Measurements from ENCODE around the gene RAB31. TPM values are rescaled to one million over a fixed set of nuclear protein-coding genes. Genes with fewer than 3 reads are reported as not detected.

Gene RAB31
- total RNA-seq, 4 donors from 2014 or later = 22.9 to 98.1 (median 34.3) TPM

DNA sequence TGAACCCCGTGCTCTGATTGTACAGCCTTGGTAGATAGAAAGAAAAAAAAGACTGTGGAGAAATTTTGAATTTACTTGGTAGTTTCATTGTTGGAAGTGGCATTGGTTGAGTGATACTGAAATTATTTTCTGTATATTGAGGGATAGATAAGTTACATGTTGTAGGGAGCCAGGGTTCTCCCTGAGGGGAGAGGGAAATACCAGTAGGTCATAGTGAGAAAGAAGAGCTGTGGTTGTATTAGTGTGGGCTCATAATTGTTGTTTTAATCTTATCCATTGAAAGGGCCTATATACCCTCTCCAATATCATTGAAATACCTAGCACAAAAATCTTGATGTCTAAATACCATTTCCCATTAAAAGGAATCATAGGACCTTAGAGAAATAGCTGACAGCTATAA, 16.9 kb upstream of the RAB31 start:
- TF ChIP-seq, protein P1, sequence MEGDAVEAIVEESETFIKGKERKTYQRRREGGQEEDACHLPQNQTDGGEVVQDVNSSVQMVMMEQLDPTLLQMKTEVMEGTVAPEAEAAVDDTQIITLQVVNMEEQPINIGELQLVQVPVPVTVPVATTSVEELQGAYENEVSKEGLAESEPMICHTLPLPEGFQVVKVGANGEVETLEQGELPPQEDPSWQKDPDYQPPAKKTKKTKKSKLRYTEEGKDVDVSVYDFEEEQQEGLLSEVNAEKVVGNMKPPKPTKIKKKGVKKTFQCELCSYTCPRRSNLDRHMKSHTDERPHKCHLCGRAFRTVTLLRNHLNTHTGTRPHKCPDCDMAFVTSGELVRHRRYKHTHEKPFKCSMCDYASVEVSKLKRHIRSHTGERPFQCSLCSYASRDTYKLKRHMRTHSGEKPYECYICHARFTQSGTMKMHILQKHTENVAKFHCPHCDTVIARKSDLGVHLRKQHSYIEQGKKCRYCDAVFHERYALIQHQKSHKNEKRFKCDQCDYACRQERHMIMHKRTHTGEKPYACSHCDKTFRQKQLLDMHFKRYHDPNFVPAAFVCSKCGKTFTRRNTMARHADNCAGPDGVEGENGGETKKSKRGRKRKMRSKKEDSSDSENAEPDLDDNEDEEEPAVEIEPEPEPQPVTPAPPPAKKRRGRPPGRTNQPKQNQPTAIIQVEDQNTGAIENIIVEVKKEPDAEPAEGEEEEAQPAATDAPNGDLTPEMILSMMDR (IDR thresholded peaks at IDR 0.05) = no peak
- TF ChIP-seq POLR2A (IDR thresholded peaks at IDR 0.05) = no peak
- H3K27ac ChIP-seq = no peak overlapping the region
- H3K9me3 ChIP-seq = no peaks in the 10 kb centered on the region
- H3K36me3 ChIP-seq = no peaks in the 10 kb centered on the region
- no peaks in the 10 kb centered on the region for H3K27me3 ChIP-seq
- no peaks in the 10 kb centered on the region for H3K4me1 ChIP-seq
- H3K4me3 ChIP-seq = no peak overlapping the region
- intact Hi-C loops (cut with DNase I; ENCODE audit: low total_unique reads) = no loop called here
- no peak for DNase-seq

DNA sequence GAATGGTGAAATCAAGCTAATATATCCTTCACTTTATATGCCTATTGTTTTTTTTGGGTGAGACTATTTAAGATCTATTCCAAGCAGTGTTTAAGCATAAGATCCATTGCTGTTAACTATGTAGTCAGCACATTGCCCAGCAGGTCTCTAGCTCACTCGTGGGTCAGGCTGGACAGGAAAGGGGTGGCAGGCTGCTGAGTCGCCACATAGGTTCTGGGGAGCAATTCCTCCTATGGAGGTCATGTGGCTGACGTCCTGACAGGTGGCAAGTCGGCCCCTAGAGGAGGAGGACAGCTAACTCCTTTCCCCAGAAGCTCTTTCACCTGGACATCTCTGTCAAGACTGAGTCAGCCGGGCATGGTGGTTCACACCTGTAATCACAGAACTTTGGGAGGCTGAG, 13.9 kb upstream of the RAB31 start:
- Histone ChIP-seq H3K4me1 (no peaks in the 10 kb centered on the region), H3K36me3 (no peaks in the 10 kb centered on the region), H3K27me3 (no peaks in the 10 kb centered on the region), H3K9me3 (no peaks in the 10 kb centered on the region), H3K4me3 (no peak overlapping the region), H3K27ac (no peak overlapping the region)
- TF ChIP-seq, protein P1 (IDR thresholded peaks at IDR 0.05) = no peak
- no peak for TF ChIP-seq POLR2A (IDR thresholded peaks at IDR 0.05)
- intact Hi-C loops (cut with DNase I; ENCODE audit: low total_unique reads) = no loop called here
- no peak for DNase-seq

DNA sequence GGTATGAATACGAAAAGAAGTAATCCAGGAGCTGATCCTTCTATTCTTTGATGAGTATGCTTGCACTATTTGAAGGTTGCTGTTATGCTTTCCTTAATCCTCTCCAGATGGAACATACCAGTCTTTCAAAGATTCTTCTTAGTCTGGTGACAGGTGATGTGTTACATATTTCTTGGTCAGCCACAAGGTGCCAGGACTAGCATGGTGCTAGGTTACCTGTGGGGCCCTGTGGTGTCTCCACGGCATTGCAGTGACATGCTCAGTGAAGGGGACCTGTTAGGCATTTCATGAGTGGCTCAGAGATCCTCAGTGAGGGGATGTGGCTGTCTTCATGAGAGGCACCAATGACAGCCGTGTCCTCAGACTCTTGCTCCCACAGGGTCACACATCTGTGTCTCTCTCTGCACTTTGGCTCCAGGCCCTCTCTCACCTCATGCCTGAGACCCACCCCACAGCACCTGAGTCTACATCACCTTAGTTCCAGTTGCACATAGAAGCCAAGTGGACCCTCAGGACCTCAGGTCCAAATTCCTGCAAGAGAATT, 13.1 kb upstream of the RAB31 start:
- TF ChIP-seq, protein P1 (IDR thresholded peaks at IDR 0.05) = no peak
- no peak for TF ChIP-seq POLR2A (IDR thresholded peaks at IDR 0.05)
- Histone ChIP-seq H3K4me1 (no peaks in the 10 kb centered on the region), H3K9me3 (no peaks in the 10 kb centered on the region), H3K4me3 (no peak overlapping the region), H3K27me3 (no peaks in the 10 kb centered on the region), H3K27ac (no peak overlapping the region), H3K36me3 (no peaks in the 10 kb centered on the region)
- DNase-seq = no peak
- intact Hi-C loops (cut with DNase I; ENCODE audit: low total_unique reads) = no loop called here

DNA sequence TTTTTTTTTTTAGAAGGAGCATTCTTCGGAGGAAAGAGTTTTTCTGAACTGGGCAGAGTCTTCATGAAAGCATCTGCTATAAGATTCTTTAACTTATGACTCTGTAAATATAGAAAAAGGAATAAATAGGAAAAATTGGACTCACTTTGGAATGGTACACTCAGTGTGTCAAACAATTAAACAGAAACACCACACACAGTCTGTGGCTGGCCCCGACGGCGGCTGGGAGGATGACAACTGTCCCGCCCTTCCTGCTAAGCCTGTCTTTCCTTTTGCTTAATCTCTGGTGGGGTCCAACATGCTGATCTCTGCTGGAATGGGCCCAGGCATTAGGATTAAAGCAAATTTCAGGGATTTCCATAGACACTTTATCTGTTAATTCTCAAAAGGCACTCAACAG, 12.5 kb upstream of the RAB31 start:
- Histone ChIP-seq H3K4me3 (no peak overlapping the region), H3K36me3 (no peaks in the 10 kb centered on the region), H3K27me3 (no peaks in the 10 kb centered on the region), H3K9me3 (no peaks in the 10 kb centered on the region), H3K4me1 (no peaks in the 10 kb centered on the region), H3K27ac (no peak overlapping the region)
- no peak for DNase-seq
- intact Hi-C loops (cut with DNase I; ENCODE audit: low total_unique reads) = no loop called here
- no peak for TF ChIP-seq POLR2A (IDR thresholded peaks at IDR 0.05)
- TF ChIP-seq, protein P1 (IDR thresholded peaks at IDR 0.05) = no peak

DNA sequence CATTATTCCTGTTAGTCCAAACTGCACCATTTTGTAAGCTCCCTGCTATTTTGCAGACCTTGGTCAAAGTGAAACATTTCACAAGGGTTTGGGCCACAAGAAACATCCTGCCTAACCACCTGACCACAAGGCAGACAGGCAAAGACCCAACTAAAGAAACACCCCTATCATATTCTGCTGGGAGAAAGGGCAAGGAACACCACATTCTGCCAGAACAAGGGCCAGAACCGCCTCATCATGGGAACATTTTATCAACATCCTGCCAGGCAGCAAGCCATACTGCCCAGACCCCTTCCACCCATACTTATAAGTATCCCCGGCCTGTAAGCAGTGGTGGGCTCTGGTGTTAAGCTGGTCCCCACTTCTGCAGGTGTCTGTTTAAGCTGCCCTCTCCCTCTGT, 12.0 kb upstream of the RAB31 start:
- H3K27ac ChIP-seq = no peak overlapping the region
- no peaks in the 10 kb centered on the region for H3K27me3 ChIP-seq
- no peaks in the 10 kb centered on the region for H3K4me1 ChIP-seq
- no peaks in the 10 kb centered on the region for H3K36me3 ChIP-seq
- TF ChIP-seq, protein P1 (IDR thresholded peaks at IDR 0.05) = no peak
- no peak for TF ChIP-seq POLR2A (IDR thresholded peaks at IDR 0.05)
- no peak overlapping the region for H3K4me3 ChIP-seq
- intact Hi-C loops (cut with DNase I; ENCODE audit: low total_unique reads) = no loop called here
- DNase-seq = no peak
- no peaks in the 10 kb centered on the region for H3K9me3 ChIP-seq

All from uterus (tissue), 4 donors.